Embryonic facial prominence (tissue), 1 donor: Measurements from ENCODE around the gene PCNX2.
"Not testable (repeated sequence)": the region's sequence is repeated elsewhere in the genome, so short reads cannot be mapped to it uniquely, and the experiment has no call there.

Experiments
- DNase-seq: peaks from one replicate; pipeline ENCODE4 v3.0.0-alpha.2; 2016; ENCODE audit errors: extremely low spot score

Gene PCNX2

GRCh38 chr1:233163696-233164095 lies 131.8 kb downstream of the PCNX2 start:
- no peak for DNase-seq

- DNase-seq = no peak
Measured at GRCh38 chr1:233158322-233158721, 137.2 kb downstream of the PCNX2 start.

GRCh38 chr1:233157245-233157644 lies 138.3 kb downstream of the PCNX2 start:
- no peak for DNase-seq

- DNase-seq = no peak
Measured at GRCh38 chr1:233151861-233152260, 143.7 kb downstream of the PCNX2 start.

- no peak for DNase-seq
Measured at GRCh38 chr1:233144434-233144833, 151.1 kb downstream of the PCNX2 start.

- no peak for DNase-seq
Measured at GRCh38 chr1:233143241-233143640, 152.3 kb downstream of the PCNX2 start.

- DNase-seq = no peak
Measured at GRCh38 chr1:233140974-233141373, 154.6 kb downstream of the PCNX2 start.

- no peak for DNase-seq
Measured at GRCh38 chr1:233140499-233140898, 155.0 kb downstream of the PCNX2 start.

- no peak for DNase-seq
Measured at GRCh38 chr1:233138788-233139585, 156.5 kb downstream of the PCNX2 start.

GRCh38 chr1:233135833-233136232 lies 159.7 kb downstream of the PCNX2 start:
- DNase-seq = no peak

- DNase-seq = no peak
Measured at GRCh38 chr1:233132445-233132844, 163.1 kb downstream of the PCNX2 start.

- DNase-seq = not testable (repeated sequence)
Measured at GRCh38 chr1:233129031-233129430, 166.5 kb downstream of the PCNX2 start.

- DNase-seq = no peak
Measured at GRCh38 chr1:233127157-233127556, 168.4 kb downstream of the PCNX2 start.

GRCh38 chr1:233122779-233123178 lies 172.7 kb downstream of the PCNX2 start:
- no peak for DNase-seq

GRCh38 chr1:233121947-233122559 lies 173.5 kb downstream of the PCNX2 start:
- no peak for DNase-seq

- no peak for DNase-seq
Measured at GRCh38 chr1:233114860-233115259, 180.7 kb downstream of the PCNX2 start.

- no peak for DNase-seq
Measured at GRCh38 chr1:233114159-233114558, 181.4 kb downstream of the PCNX2 start.

GRCh38 chr1:233113009-233113879 lies 182.3 kb downstream of the PCNX2 start:
- no peak for DNase-seq

GRCh38 chr1:233112186-233113008 lies 183.1 kb downstream of the PCNX2 start:
- no peak for DNase-seq

- no peak for DNase-seq
Measured at GRCh38 chr1:233111731-233112130, 183.8 kb downstream of the PCNX2 start.

- no peak for DNase-seq
Measured at GRCh38 chr1:233109096-233109495, 186.4 kb downstream of the PCNX2 start.
